ENCODE measurements around the gene CD1D.
"Not testable (repeated sequence)": the region's sequence is repeated elsewhere in the genome, so short reads cannot be mapped to it uniquely, and the experiment has no call there.

CD1D gene

DNA sequence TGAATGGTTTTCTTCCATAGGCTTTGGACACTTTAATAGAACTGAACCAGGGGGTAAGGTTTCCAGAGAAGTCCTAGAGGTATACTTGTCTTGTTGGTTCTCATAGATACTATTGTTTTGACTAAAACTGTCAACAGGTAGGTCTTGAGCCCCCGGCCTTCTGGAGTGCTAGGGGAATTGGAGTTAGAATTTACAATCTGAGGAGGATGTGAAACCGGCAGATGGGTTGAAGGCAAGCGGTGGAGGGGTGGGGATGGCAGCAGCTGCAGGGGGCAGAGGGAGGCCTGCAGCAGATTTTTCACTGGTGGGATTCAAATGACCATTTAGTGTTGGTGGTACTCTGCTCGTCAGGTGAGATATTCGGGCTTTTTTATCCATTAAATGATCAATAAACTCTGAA lies 4.3 kb upstream of the CD1D start:
- DNase-seq (ENCODE audit: low spot score): no peak

DNA sequence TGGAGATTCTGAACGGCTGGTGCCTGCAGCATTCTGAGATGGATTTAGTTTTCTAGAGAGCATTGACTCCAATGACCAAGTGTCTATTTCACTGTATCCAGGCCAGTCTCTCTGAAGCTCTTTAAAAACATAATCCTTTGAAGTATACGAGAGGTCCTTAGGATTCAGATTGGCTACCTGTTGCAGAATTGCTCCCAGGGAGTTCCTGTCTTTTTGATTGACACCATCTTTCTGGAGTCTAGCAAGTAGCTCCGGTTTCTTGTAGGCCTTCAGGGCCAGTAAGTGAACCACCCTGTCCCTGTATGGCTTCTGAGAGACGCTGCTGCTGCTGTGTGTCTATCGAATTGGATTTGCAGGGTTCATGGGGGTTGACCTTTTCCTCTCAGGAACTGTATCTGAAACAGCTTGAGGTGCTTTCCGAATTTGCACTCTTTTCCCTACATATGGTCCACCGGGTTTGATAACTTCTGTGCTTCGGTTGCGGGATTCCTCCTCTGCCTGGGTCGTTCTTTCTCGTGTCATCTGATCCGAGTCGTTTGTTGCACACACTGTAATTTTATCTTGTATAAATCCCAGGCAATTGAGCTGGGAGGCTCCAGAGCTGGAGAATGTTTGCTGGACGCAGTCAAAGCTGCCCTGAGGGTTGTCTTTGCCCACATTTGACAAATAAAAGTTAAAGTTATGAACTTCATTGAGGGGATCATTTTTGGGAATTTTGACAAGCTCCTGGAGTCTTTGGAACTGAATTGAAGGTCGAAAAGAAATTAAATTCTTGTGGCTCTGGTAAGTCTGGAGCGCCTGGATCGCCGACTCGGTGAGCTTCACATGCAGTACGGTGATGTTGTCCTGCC lies 3.6 kb upstream of the CD1D start:
- not testable (repeated sequence) for DNase-seq (ENCODE audit: low spot score)

DNA sequence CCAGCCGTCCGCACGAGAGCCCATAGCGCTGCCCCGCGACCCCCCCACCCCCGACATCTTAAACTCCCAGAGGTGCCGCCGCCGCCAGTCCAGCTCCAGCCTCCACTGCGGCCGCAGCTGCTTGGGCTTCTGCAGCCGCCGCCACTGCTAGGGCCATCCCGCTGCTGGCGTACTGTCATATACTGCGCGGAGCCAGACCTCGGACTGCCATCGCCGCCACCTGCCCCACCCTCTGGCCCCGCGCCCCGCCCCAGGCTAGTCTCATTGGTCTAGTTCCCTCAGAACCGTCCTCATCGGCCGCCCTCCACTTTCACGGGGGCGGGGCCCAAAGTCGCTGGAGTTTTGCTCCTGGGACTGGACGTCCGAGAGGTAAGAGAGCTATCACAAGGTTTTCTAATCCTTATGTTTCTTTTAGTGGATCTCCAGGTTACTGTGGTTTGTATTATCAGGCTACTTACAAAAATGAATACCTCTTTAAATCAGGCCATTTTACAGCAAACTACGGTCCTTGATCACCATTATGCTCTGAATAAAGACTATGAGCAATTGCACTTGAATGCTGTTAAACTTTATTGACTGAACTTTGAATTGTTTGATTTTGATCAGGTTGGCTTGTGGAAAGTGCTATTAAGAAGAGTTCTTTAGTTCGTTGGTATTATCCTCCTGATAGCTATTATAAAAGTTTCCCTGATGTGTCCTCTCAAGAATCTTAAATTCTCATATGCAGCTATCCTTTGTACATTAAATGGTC lies 2.8 kb upstream of the CD1D start:
- DNase-seq (ENCODE audit: low spot score): peak; percentile 54

DNA sequence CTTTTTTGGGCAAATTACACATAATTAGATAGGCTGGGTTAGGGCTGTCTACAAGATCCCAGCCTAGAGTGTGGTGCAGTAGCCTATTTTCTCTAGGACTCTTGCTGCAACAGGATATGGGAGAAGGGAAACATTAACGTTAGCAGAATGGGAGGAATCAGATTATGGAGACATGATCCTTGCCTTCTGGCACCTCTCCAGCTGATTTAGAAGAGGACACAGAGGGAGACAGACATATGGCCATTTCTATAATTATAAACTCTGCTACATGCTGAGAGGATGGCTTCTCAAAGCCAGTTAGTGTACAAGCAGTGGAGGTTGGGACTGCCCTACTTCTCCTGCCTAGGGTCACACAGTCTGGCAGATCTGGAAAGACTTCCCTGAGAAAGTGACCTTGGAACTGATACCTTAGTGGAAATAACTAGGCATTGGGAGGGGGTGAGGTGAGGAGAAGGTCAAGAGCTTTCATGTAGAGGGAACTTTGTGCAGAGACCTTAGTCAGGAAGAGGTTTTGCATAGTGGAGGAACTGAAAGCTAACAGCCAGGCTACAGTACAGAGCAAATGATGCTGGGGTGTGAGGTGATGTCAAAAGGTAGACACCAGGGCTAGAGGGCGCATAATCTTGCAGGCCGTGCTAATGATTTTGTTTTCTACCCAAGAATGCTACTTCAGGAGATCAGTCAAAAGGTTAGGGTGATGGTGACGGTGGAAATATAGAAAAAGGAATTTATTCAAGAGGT lies 1.2 kb upstream of the CD1D start:
- no peak for DNase-seq (ENCODE audit: low spot score)

DNA sequence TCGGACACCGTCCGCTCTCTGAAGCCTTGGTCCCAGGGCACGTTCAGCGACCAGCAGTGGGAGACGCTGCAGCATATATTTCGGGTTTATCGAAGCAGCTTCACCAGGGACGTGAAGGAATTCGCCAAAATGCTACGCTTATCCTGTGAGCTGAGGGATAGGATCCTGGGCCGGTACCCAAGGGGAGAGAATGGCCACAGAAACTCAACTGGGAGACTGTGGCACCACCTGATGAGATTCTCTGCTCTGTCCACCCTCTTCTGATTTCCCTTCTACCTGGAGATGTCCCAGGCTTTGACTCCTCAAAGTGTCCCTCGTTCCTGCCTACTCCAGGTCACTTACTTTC lies 855 bp downstream of the CD1D start:
- no peak for DNase-seq (ENCODE audit: low spot score)

DNA sequence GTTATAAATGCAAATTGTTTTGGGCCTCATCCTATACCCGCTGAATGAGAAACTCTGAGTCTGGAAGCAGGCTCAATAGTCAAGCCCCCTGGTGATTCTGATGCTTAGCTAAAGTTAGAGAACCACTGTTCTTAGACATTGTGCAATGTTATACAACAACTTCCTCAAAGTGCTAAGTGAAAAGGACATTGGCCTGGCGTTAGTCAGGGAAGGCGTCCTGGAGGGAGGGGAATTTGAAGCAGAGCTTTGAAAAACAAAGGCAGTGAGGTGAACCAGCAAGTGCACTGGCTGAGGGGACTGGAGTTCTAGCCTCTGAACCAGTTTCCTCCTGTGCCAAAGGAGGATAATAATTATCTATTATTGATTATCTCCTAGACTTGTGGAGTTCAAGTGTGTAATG lies 5.1 kb downstream of the CD1D start:
- no peak for DNase-seq (ENCODE audit: low spot score)

DNA sequence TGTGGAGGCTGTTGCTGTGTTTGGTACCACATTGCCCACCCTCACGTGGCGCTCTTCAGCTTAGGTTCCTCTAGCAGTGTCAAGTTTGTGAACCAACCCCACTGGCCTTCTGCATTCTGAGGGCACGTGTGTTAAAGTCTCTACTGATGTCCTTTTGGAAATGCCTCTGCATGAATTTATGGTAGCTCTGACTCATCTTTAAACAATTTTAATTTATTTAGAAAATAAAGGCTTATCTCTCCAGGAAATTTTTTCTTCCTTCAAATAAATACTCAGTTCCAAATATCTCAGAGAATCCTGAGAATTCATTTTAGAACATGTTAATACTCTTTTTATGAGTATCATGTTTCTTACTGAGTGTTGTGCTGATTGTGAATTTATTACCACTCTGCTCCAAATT lies 5.5 kb downstream of the CD1D start:
- no peak for DNase-seq (ENCODE audit: low spot score)

DNA sequence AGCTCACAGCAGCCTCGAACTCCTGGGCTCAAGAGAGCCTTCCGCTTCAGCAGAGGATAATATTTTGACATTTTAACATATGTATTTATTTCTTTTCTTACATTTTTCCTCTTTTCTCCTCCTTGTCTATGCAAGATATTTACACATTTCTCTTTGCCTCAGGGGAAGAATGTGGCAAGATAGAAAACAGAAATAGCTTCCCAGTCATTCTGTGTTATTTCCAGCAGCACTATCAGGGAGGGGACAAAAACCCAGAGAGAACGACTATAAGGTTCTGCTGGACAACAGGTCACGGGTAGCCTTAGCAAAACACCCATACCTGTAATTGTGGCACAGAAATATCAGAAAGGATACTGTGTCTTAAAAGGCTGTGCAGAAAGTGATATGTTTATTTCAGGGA lies 7.9 kb downstream of the CD1D start:
- DNase-seq (ENCODE audit: low spot score): no peak

DNA sequence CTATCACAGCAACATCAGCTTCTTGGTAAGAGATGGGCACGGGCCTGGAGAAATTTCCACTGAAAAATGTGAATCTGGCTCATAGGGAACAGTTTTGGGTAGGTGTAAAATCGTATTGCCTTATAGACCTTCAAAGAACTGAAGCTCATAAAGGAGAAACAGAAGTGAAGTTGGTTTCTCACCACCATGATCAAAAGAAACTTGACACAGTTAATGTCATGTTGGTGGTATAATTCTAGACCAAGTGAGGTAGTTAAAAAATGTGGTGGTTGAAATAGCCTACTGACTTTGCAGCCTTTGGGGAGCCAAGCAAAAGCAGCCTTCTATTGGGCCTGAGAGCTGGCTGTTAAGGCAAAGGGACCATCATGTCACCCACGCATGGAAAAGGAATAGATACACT lies 8.9 kb downstream of the CD1D start:
- DNase-seq (ENCODE audit: low spot score): no peak

DNA sequence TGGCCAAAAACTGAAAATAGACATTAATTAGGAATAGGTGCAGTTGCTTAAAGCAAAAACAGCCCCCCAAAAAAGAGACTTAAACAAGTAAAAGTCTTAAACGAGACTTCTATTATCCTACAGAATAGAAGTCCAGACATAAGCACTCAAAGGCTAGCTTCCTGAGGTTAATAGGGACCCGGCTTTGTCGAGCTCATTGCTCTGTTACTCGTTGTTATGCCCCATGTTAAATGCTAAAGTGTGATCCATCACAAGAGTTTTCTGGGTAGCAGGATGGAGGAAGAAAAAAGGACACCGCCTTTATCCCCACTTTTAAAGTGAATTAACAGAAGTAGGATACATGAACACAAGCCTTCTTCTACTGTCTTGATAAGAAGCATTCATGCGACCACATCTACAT lies 10.6 kb downstream of the CD1D start:
- DNase-seq (ENCODE audit: low spot score): no peak

DNA sequence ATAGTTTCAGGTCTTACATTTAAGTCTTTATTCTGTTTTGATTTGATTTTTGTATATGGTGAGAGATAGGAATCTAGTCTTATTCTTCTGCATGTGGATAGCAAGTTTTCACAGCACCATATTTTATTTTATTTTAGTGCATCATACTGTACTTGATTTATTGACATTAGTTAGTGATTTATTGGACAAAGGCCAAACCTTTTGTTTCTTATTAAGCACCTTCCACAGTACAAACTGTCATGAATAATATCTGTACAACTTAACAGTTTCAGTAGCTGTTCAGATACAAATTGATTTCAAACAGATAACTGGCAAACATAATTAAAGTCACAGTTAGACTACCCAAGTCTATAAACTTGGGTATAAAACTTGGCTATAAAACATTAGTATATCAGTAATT lies 15.8 kb downstream of the CD1D start:
- DNase-seq (ENCODE audit: low spot score): no peak

DNA sequence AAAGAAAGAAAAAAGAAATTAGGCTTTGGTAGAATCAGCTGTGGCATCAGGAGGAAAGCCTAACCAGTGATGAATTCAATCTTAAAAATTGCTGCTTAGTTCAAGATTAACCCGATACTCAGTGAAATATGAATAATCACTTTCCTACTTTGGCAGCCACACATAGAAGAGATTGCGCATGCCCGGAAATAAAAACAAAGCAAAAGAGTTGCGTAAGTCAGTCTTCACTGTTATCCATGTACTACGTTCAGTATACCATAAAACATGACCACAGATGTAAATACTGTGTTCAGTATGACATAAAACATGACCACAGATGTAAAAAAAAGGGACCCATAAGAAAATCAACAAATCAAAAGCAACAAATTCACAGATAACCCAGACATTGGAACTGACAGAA lies 19.2 kb downstream of the CD1D start:
- DNase-seq (ENCODE audit: low spot score): no peak

DNA sequence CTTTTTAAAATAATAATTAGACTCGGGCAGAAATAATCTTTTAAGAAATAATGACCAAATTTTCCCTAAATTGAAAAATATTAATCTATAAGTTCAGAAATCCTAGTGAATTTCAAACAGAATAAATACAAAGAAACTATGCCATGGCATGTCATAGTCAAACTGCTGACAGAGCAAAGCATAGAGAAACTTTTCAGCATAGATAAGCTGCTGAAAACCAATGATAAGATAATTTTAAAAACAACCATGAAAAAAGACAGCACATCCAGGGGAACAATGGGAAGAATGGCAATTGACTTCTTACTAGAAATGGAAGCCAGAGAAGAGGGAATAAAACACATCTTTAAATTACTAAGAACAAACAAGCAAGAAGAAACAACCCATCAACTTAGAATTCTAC lies 19.8 kb downstream of the CD1D start:
- DNase-seq (ENCODE audit: low spot score): no peak

DNA sequence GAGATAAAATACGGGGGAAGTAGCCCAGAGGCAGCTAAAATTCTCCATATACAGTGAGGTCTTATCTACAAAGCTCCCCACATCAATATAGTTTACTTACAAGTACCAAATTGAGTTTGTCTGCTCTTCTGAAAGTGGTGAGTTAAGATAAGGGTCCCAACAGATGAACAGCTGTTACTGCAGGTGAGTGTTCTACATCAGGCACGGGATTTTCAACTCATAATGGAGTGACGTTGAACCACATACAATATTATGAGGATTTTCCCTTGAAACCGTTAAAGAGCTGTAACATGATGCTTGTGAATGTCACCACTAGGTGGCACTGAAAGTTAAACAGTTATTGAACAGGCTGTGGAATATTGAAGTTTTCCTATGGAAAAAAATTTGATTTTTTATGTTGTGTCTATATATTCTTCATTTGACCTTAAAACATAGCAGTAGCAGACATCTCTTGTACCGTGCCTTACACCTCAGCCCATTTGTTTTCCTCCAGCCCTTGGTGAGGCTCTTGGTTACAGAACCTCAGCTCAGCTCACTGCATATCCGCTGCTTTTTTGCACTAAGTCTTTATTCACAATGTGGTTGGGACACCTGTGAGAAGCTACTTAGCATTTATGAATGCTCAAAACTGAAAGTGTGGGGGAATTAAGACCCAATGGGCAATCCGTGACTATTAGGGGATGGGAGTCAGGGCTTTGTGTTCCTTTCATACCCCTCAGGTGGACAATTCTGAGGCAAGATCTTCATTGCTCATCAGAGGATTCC lies 23.2 kb downstream of the CD1D start:
- peak; percentile 57 for DNase-seq (ENCODE audit: low spot score)

DNA sequence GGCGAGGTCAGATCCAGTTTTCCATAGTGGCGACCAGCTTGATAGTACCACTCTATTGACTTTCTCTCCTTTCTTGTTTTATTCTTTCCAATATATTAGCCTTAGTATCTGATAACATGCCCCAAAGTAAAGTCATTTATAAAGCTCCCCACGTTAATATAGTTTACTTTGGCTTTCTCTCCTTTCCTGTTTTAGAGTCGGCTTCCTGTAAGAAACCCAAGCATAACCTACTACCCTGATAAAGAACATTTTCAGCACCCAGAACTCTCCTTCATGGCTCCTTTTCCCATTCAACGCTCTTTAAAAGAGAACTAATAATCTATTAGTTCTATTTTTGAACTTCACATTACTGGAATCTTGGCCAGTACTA lies 23.7 kb downstream of the CD1D start:
- no peak for DNase-seq (ENCODE audit: low spot score)

DNA sequence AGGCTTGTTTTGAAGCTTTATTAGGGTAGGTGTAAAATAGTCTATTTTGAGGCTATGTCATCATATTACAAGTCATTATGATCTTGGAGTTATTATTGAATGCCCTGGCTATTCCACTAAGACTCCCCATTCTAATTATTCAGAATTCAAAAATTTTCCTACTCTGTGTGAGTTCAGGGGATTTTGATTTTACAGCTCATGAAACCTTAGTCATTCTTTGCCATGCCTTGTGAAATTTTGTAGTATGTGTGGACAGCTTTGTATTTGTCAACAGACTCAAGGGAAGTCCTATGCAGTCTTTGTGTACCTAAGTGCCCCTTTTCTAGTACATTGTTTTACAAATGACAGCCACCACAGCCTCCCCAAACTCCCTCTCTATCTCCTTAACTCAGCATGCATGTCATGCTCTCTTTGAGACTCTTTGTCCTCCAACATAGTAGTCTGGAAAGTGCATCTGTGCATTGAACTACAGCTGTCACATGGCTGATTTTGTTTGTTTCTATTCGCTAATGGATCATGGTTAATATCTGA lies 28.0 kb downstream of the CD1D start:
- no peak for DNase-seq (ENCODE audit: low spot score)

DNA sequence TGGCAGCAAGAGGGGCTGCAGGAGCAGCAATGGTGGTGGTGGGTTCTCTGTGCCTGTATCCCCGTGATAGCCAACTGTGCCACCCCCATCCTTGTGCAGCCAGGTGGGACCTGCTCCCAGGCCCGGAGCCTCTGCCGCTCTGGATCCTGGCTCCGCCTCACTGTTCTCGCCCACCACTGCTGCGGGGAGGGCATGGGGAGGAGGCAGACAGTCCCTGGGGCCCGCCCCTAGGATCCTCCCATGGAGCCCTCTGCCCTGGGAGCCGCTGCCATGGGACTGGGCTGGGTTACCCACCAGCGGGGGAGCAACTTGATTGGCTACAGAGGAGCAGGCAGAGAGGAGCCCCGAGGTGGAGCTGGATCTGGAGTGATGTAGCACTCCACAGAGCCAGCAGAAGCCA lies 31.6 kb downstream of the CD1D start:
- no peak for DNase-seq (ENCODE audit: low spot score)

DNA sequence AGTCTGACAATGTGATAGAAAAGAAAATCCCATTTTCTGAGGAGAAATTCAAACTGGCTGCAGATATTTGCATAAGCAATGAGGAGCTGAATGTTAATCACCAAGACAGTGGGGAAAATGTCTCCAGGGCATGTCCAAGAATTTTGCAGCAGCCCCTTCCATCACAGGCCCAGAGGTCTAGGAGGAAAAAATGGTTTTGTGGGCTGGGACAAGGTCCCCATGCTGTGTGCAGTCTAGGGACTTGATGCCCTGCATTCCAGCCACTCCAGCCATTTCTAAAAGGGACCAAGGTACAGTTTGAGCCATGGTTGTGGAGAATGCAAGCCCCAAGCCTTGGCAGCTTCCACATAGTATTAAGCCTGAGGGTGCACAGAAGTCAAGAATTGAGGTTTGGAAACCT lies 42.8 kb downstream of the CD1D start:
- not testable (repeated sequence) for DNase-seq (ENCODE audit: low spot score)

DNA sequence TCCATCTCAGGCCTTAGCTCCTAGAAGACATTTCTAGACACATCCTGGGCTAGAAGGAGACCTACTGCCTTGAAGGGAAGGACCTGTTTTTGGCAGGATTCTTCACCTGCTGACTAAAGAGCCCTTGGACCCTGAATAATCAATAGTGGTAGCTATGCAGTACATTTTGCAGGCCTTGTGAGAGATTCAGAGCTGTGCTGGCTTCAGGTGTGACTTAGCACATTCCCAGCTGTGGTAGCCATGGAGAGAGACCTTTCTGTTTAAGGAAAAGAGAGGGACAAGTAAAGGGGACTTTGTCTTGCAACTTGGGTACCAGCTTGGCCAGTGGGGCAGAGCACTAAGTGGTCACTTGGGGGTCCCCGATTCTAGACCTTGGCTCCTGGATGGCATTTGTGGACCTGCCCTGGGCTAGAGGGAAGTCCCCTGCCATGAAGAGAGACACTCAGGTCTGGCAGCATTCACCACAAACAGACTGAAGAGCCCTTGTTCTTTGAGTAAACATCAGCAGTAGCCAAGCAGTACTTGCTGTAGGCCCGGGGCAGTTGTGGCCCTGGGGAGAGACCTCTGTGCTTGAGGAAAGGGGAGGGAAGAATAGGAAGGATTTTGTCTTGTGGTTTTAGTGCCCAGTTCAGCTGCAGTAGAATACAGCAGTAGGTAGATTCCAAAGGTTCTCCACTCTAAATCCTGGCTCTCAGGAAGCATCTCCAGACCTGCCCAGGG lies 47.4 kb downstream of the CD1D start:
- DNase-seq (ENCODE audit: low spot score): no peak
